Bronchial epithelial cell (primary cell): ENCODE measurements around the gene VDR. TPM values are rescaled to one million over a fixed set of nuclear protein-coding genes. Genes with fewer than 3 reads are reported as not detected.

Experiments used
- DNase-seq: peaks from one replicate; pipeline ENCODE4 v3.0.0-alpha.2; 2010; ENCODE audit warnings: low read depth
- FAIRE-seq: peaks from 2 replicates; lab custom pipeline; 2011; peaks lifted over from hg19 to GRCh38; lab: Jason Lieb, UNC
- H3K27me3 ChIP-seq: 2 replicates; pipeline ENCODE4 v1.5.1; 2011; ENCODE audit warnings: low read length; ENCODE audit not compliant: control insufficient read depth, insufficient read depth
- H3K36me3 ChIP-seq: 2 replicates; pipeline ENCODE4 v1.5.1; 2011; ENCODE audit warnings: low read length; ENCODE audit not compliant: control insufficient read depth, insufficient read depth
- H3K4me3 ChIP-seq: 2 replicates; pipeline ENCODE4 v1.5.1; 2011; ENCODE audit warnings: mild to moderate bottlenecking, low read depth, low read length, control low read depth
- CTCF ChIP-seq: IDR thresholded peaks from 2 replicates; pipeline ENCODE4 v1.5.1; 2011; ENCODE audit warnings: mild to moderate bottlenecking, moderate library complexity, low read length, control low read depth, inconsistent platforms; ENCODE audit not compliant: insufficient read depth, severe bottlenecking
- total RNA-seq: library from RNA; depleted of rRNA; stranded (reverse); fragments of >200 nt; gene quantifications from 2 replicates; pipeline ENCODE4 v1.2.1, GENCODE V29; 2014

Gene VDR
- total RNA-seq, 1 donor from 2014 or later, result 3.4 TPM

DNA sequence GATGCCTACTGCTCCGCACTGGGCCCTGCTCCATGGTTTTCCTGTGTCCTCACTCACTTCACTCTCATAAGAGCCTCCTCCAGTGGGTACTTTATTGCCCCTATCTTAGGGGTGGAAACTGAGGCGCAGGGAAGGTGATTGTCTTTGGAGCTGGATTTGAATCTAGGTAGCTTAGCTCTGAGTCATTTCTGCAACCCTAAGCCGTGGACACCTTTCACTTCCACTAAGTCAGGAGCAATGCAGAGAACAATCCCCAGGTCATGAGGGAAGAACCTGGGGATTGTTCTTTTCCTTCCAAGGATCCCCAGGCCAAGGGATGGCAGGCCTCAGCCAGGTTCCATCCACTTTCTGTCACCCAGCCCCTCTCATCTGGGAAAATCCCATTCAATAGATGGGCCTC is 20.3 kb downstream of the VDR start:
- no peak for DNase-seq
- no peak for TF ChIP-seq CTCF
- H3K36me3 ChIP-seq, result peaks cover 6% of the 10 kb centered on the region
- FAIRE-seq, result no peak
- no peaks in the 10 kb centered on the region for H3K27me3 ChIP-seq
- no peak overlapping the region for H3K4me3 ChIP-seq

DNA sequence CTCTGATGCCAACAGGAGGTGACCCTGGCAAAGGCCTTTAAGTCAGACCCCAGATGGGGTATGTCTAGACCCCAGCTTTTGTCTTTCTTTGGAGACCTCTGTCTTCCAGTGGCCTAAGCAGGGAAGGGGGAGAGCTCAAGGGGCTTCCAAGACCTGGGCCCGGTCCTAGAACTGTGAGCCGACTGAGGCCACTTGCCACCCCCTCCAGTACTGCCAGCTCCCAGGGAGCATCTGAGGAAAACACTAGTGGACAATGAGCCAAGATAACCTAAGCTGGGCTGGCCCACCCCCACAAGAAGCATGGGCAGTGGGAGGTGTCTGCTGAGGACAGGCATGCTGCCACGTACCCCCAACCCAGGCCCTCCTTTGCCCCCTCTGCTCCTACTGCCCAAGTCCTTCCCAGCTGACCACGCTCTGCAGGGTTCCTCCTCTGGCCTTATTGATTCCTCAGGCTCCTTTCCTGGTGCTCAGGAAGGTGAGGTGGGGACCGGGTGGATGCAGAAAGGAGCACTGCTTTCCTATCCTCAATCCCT is 21.1 kb downstream of the VDR start:
- Histone ChIP-seq H3K27me3 (no peaks in the 10 kb centered on the region), H3K36me3 (peaks cover 8% of the 10 kb centered on the region), H3K4me3 (no peak overlapping the region)
- FAIRE-seq (no peak), DNase-seq (no peak)
- TF ChIP-seq CTCF, result no peak

GRCh38 chr12:47882781-47883546 is 21.8 kb downstream of the VDR start:
- DNase-seq (peak; percentile 38), FAIRE-seq (no peak)
- H3K4me3 ChIP-seq, result no peak overlapping the region
- no peak for TF ChIP-seq CTCF
- no peaks in the 10 kb centered on the region for H3K27me3 ChIP-seq
- H3K36me3 ChIP-seq, result peaks cover 12% of the 10 kb centered on the region

DNA sequence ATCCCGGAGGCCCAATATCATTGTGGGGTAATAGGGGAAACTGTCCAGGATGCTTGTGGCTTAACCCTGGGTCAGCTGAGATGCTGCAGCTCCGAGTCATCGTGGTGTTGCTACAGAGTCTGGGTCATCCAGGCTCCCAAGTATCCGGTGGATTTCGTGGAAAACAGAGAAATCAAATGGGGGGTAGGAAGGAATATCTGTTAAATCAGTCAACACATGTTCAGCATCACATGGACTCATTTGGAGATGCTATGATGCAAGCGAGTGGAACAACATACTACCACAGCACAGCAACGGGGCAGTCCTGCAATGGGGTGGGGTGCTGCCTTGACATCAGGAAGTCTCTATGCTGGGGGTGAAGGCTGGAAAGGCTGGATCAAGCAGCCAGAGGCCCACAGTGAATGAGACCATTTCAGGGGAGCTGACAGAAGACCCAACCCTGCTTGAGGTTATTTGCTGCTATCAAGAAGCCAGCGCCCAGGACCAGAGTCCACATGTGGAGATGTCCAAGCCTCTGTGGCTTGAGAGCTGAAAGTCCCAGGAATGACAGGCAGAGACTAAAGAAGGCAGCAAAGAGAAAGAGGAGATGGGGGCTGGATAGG is 22.9 kb downstream of the VDR start:
- no peak for TF ChIP-seq CTCF
- DNase-seq (peak; percentile 81), FAIRE-seq (no peak)
- H3K27me3 ChIP-seq, result no peaks in the 10 kb centered on the region
- no peak overlapping the region for H3K4me3 ChIP-seq
- H3K36me3 ChIP-seq, result peaks cover 13% of the 10 kb centered on the region

- no peak for DNase-seq
- Histone ChIP-seq H3K27me3 (no peaks in the 10 kb centered on the region), H3K4me3 (no peak overlapping the region), H3K36me3 (peaks cover 13% of the 10 kb centered on the region)
- TF ChIP-seq CTCF, result no peak
- FAIRE-seq, result no peak
Observed at GRCh38 chr12:47881051-47881450, 23.7 kb downstream of the VDR start.
